PFSK-1 (cell line): Measurements from ENCODE around the gene CEP112.

Source experiments
- FOXP2 ChIP-seq: optimal IDR thresholded peaks from 2 replicates; pipeline ENCODE3; 2011; ENCODE audit warnings: borderline replicate concordance, control low read depth, inconsistent platforms; ENCODE audit not compliant: insufficient read depth; ENCODE audit errors: extremely low read length, extremely low read depth
- POLR2AphosphoS5 ChIP-seq: IDR thresholded peaks from 2 replicates; pipeline ENCODE4 v1.6.1; 2012; ENCODE audit warnings: low read depth, mild to moderate bottlenecking, control low read depth, low read length, moderate library complexity
- REST ChIP-seq, 2 experiments: IDR thresholded peaks; 2 replicates each; pipeline versions ENCODE4 v1.6.1 to v1.8.0; 2011 to 2012; ENCODE audit warnings: low read depth in 2 of 2, low read length in 2 of 2, control low read depth in 1 of 2, inconsistent platforms in 1 of 2, mild to moderate bottlenecking in 1 of 2, moderate library complexity in 1 of 2; ENCODE audit not compliant: insufficient read depth in 1 of 2
- SIN3A ChIP-seq: IDR thresholded peaks from 2 replicates; pipeline ENCODE4 v1.6.1; 2012; ENCODE audit warnings: mild to moderate bottlenecking, low read length, moderate library complexity, borderline replicate concordance; ENCODE audit not compliant: insufficient read depth
- TAF1 ChIP-seq: IDR thresholded peaks from 2 replicates; pipeline ENCODE4 v1.6.1; 2012; ENCODE audit warnings: low read length, control low read depth, borderline replicate concordance; ENCODE audit not compliant: insufficient read depth

CEP112 gene

GRCh38 chr17:66126231-66126630, 65.7 kb downstream of the CEP112 start:
- TF ChIP-seq REST (IDR thresholded peaks at IDR 0.05; ENCODE audit: insufficient read depth in 1 of 2, low read depth in 2 of 2, low read length in 2 of 2) (no peak), TAF1 (no peak), SIN3A (no peak), FOXP2 (no peak), POLR2AphosphoS5 (no peak)

- TF ChIP-seq REST (IDR thresholded peaks at IDR 0.05; ENCODE audit: insufficient read depth in 1 of 2, low read depth in 2 of 2, low read length in 2 of 2) (no peak), TAF1 (no peak), SIN3A (no peak), POLR2AphosphoS5 (no peak), FOXP2 (no peak)
Measured at GRCh38 chr17:66123163-66123562, 68.8 kb downstream of the CEP112 start.

GRCh38 chr17:66115246-66115645, 76.7 kb downstream of the CEP112 start:
- no peak for TF ChIP-seq SIN3A
- no peak for TF ChIP-seq TAF1
- TF ChIP-seq FOXP2: no peak
- TF ChIP-seq REST (IDR thresholded peaks at IDR 0.05; ENCODE audit: insufficient read depth in 1 of 2, low read depth in 2 of 2, low read length in 2 of 2): no peak
- TF ChIP-seq POLR2AphosphoS5: no peak

- no peak for TF ChIP-seq SIN3A
- TF ChIP-seq FOXP2: no peak
- TF ChIP-seq POLR2AphosphoS5: no peak
- no peak for TF ChIP-seq TAF1
- TF ChIP-seq REST (IDR thresholded peaks at IDR 0.05; ENCODE audit: insufficient read depth in 1 of 2, low read depth in 2 of 2, low read length in 2 of 2): no peak
Measured at GRCh38 chr17:66114609-66115008, 77.3 kb downstream of the CEP112 start.

GRCh38 chr17:66107731-66108130, 84.2 kb downstream of the CEP112 start:
- TF ChIP-seq TAF1 (no peak), POLR2AphosphoS5 (no peak), FOXP2 (no peak), SIN3A (no peak), REST (IDR thresholded peaks at IDR 0.05; ENCODE audit: insufficient read depth in 1 of 2, low read depth in 2 of 2, low read length in 2 of 2) (no peak)
